MCF 10A (cell line): ENCODE results near the gene ATOH8. TPM values are rescaled to one million over a fixed set of nuclear protein-coding genes. Genes with fewer than 3 reads are reported as not detected.
A peak's percentile ranks its signal among the peaks of the same experiment; 100 is the strongest.

Source experiments
- BruUV-seq: library from RNA; stranded (reverse); fragments of 400-500 nt; replicated peaks from 2 replicates; lab custom pipeline; 2021; lab: Mats Ljungman, UMichigan
- CTCF ChIA-PET: fragments of 300-600 bp; sonication (Branson Sonifier 250); formaldehyde crosslinking; extraction: SDS; loops from one replicate; lab custom pipeline; 2021; ENCODE audit warnings: antibody characterized with exemption, inconsistent platforms; lab: Yijun Ruan, JAX
- POLR2A ChIA-PET: fragments of 300-600, 350-650 bp; sonication (Branson Sonifier 250); formaldehyde crosslinking; extraction: SDS; loops from one replicate; lab custom pipeline; 2020; ENCODE audit warnings: antibody characterized with exemption, inconsistent platforms; lab: Yijun Ruan, JAX
- DNase-seq: peaks from one replicate; pipeline ENCODE4 v3.0.0-alpha.2; 2018; ENCODE audit not compliant: unreplicated experiment
- H3K27ac Mint-ChIP-seq: one replicate; pipeline ENCODE4 v1.8.0; 2022; ENCODE audit warnings: mild to moderate bottlenecking, low read depth, mixed read lengths; ENCODE audit not compliant: unreplicated experiment
- H3K27me3 Mint-ChIP-seq: one replicate; pipeline ENCODE4 v1.8.0; 2022; ENCODE audit warnings: mixed read lengths; ENCODE audit not compliant: insufficient read depth, unreplicated experiment
- H3K36me3 Mint-ChIP-seq: one replicate; pipeline ENCODE4 v1.8.0; 2022; ENCODE audit warnings: mild to moderate bottlenecking, moderate library complexity, mixed read lengths; ENCODE audit not compliant: insufficient read depth, unreplicated experiment
- H3K4me1 Mint-ChIP-seq: one replicate; pipeline ENCODE4 v1.8.0; 2022; ENCODE audit warnings: mixed read lengths; ENCODE audit not compliant: insufficient read depth, unreplicated experiment
- H3K4me3 Mint-ChIP-seq: one replicate; pipeline ENCODE4 v1.8.0; 2022; ENCODE audit warnings: mild to moderate bottlenecking, moderate library complexity, mixed read lengths; ENCODE audit not compliant: unreplicated experiment
- H3K9me3 Mint-ChIP-seq: one replicate; pipeline ENCODE4 v1.8.0; 2022; ENCODE audit warnings: mixed read lengths; ENCODE audit not compliant: unreplicated experiment
- CTCF ChIP-seq: fragments of 200-600 bp; IDR thresholded peaks from one replicate; pipeline ENCODE4 v1.8.0; 2022; ENCODE audit warnings: antibody characterized with exemption, mild to moderate bottlenecking; ENCODE audit not compliant: unreplicated experiment
- intact Hi-C: fragments of 100-400 bp; cut with micrococcal nuclease; formaldehyde crosslinking; loops from 2 replicates; pipeline ENCODE4 v1.14.1; 2022
- total RNA-seq: library from RNA; stranded (reverse); gene quantifications from 2 replicates; pipeline ENCODE4 v1.2.3, GENCODE V29; 2022

The ATOH8 gene
- total RNA-seq, 1 experiment from 2014 or later: 0.72 TPM

GRCh38 chr2:85806358-85807118 is 52.7 kb downstream of the ATOH8 start:
- CTCF ChIA-PET: interaction anchor here (0.6 to 4.8 kb wide), 7 partner anchors 14 to 652 kb away, joined by 3 to 33 read pairs (median 7); no protein-coding TSS in a partner anchor
- DNase-seq: no peak
- no peak overlapping the region for H3K27ac Mint-ChIP-seq
- intact Hi-C loops: no loop called here
- no peaks in the 10 kb centered on the region for H3K36me3 Mint-ChIP-seq
- no peaks in the 10 kb centered on the region for H3K4me1 Mint-ChIP-seq
- no peaks in the 10 kb centered on the region for H3K27me3 Mint-ChIP-seq
- H3K4me3 Mint-ChIP-seq: no peak overlapping the region
- no TSS peak for BruUV-seq
- POLR2A ChIA-PET: no interaction called here
- TF ChIP-seq CTCF: no peak
- no peaks in the 10 kb centered on the region for H3K9me3 Mint-ChIP-seq

GRCh38 chr2:85807756-85808155 is 54.0 kb downstream of the ATOH8 start:
- no peaks in the 10 kb centered on the region for H3K9me3 Mint-ChIP-seq
- no peak overlapping the region for H3K4me3 Mint-ChIP-seq
- ChIA-PET POLR2A (no interaction called here), CTCF (interaction anchor here (2.1 to 4.8 kb wide), 2 partner anchors 58 to 78 kb away, joined by 10 to 33 read pairs; no protein-coding TSS in a partner anchor)
- H3K27ac Mint-ChIP-seq: no peak overlapping the region
- intact Hi-C loops: no loop called here
- no peaks in the 10 kb centered on the region for H3K27me3 Mint-ChIP-seq
- no peak for TF ChIP-seq CTCF
- no peak for DNase-seq
- H3K4me1 Mint-ChIP-seq: no peaks in the 10 kb centered on the region
- BruUV-seq: no TSS peak
- no peaks in the 10 kb centered on the region for H3K36me3 Mint-ChIP-seq

GRCh38 chr2:85810371-85811179 is 56.8 kb downstream of the ATOH8 start:
- H3K4me3 Mint-ChIP-seq: no peak overlapping the region
- BruUV-seq: no TSS peak
- peaks cover 5% of the 10 kb centered on the region for H3K4me1 Mint-ChIP-seq
- no peak for TF ChIP-seq CTCF
- no peaks in the 10 kb centered on the region for H3K27me3 Mint-ChIP-seq
- H3K36me3 Mint-ChIP-seq: no peaks in the 10 kb centered on the region
- ChIA-PET CTCF (interaction anchor here (0.6 to 6.9 kb wide), 7 partner anchors 11 to 175 kb away, joined by 3 to 153 read pairs (median 3); partner anchors contain the start of gene ATOH8), POLR2A (no interaction called here)
- no peaks in the 10 kb centered on the region for H3K9me3 Mint-ChIP-seq
- intact Hi-C loops: no loop called here
- DNase-seq: no peak
- peak overlapping the region; percentile 64 for H3K27ac Mint-ChIP-seq
